H1 (cell line): Measurements from ENCODE around the gene ZNF606. TPM values are rescaled to one million over a fixed set of nuclear protein-coding genes. Genes with fewer than 3 reads are reported as not detected.

Source experiments
- ATF2 ChIP-seq: IDR thresholded peaks from 2 replicates; pipeline ENCODE4 v1.6.1; 2012; ENCODE audit warnings: low read length, inconsistent platforms
- ATF3 ChIP-seq: IDR thresholded peaks from 2 replicates; pipeline ENCODE4 v1.6.1; 2011; ENCODE audit warnings: low read depth, mild to moderate bottlenecking, low read length; ENCODE audit not compliant: insufficient read depth
- BACH1 ChIP-seq: IDR thresholded peaks from 2 replicates; pipeline ENCODE4 v1.6.1; 2012; ENCODE audit warnings: low read length, improper control_type of control experiment
- BCL11A ChIP-seq, 2 experiments: IDR thresholded peaks; one replicate each; pipeline ENCODE4 v1.6.1; 2011; ENCODE audit warnings: low read depth in 2 of 2, low read length in 2 of 2, mild to moderate bottlenecking in 2 of 2
- BRCA1 ChIP-seq: IDR thresholded peaks from 2 replicates; pipeline ENCODE4 v1.6.1; 2012; ENCODE audit warnings: low read depth, low read length, improper control_type of control experiment
- GABPA ChIP-seq: IDR thresholded peaks from 2 replicates; pipeline ENCODE4 v1.6.1; 2011; ENCODE audit warnings: mild to moderate bottlenecking, low read length, moderate library complexity, borderline replicate concordance; ENCODE audit not compliant: insufficient read depth
- HDAC6 ChIP-seq: IDR thresholded peaks from one replicate; pipeline ENCODE4 v1.7.1; 2012; ENCODE audit warnings: low read depth, mild to moderate bottlenecking, inconsistent platforms, low read length, moderate library complexity
- JUN ChIP-seq: IDR thresholded peaks from 2 replicates; pipeline ENCODE4 v1.6.1; 2011; ENCODE audit warnings: low read depth, mild to moderate bottlenecking, improper control_type of control experiment, low read length
- JUND ChIP-seq: IDR thresholded peaks from 2 replicates; pipeline ENCODE4 v1.6.1; 2011; ENCODE audit warnings: mild to moderate bottlenecking, improper control_type of control experiment, low read length
- KDM4A ChIP-seq: IDR thresholded peaks from one replicate; pipeline ENCODE4 v1.7.1; 2012; ENCODE audit warnings: low read depth, mild to moderate bottlenecking, moderate library complexity, low read length, inconsistent platforms; ENCODE audit not compliant: severe bottlenecking
- POLR2AphosphoS5 ChIP-seq: IDR thresholded peaks from 2 replicates; pipeline ENCODE4 v1.6.1; 2011; ENCODE audit warnings: low read depth, low read length
- POU5F1 ChIP-seq: IDR thresholded peaks from 2 replicates; pipeline ENCODE4 v1.6.1; 2011; ENCODE audit warnings: low read depth, mild to moderate bottlenecking, low read length, moderate library complexity
- RBBP5 ChIP-seq: IDR thresholded peaks from 2 replicates; pipeline ENCODE4 v1.7.1; 2012; ENCODE audit warnings: low read depth, mild to moderate bottlenecking, inconsistent platforms, low read length, moderate library complexity, borderline replicate concordance
- RFX5 ChIP-seq: IDR thresholded peaks from 2 replicates; pipeline ENCODE4 v1.6.1; 2011; ENCODE audit warnings: low read depth, low read length, improper control_type of control experiment, borderline replicate concordance
- RNF2 ChIP-seq: fragments of 200-900, 300-1000 bp; sonication (generic); IDR thresholded peaks from 2 replicates; pipeline ENCODE4 v1.7.1; 2016; ENCODE audit warnings: borderline replicate concordance, low read depth, mild to moderate bottlenecking, antibody characterized with exemption, low read length; ENCODE audit not compliant: poor library complexity, severe bottlenecking; ENCODE audit errors: missing control alignments
- SAP30 ChIP-seq: fragments of 300-600 bp; sonication (generic); IDR thresholded peaks from 2 replicates; pipeline ENCODE4 v1.7.1; 2012; ENCODE audit warnings: low read length, moderate library complexity, mild to moderate bottlenecking, inconsistent platforms; ENCODE audit not compliant: insufficient read depth, insufficient replicate concordance
- SIN3A ChIP-seq, 2 experiments: IDR thresholded peaks in 1 of 2; conservative IDR thresholded peaks in 1 of 2; 2 replicates each; pipeline ENCODE4 v1.6.1; 2011 to 2012; ENCODE audit warnings: low read length in 2 of 2, improper control_type of control experiment in 1 of 2, low read depth in 1 of 2, mild to moderate bottlenecking in 1 of 2
- SP1 ChIP-seq: IDR thresholded peaks from 2 replicates; pipeline ENCODE4 v1.6.1; 2011; ENCODE audit warnings: low read depth, low read length
- SP4 ChIP-seq: IDR thresholded peaks from 2 replicates; pipeline ENCODE4 v1.6.1; 2012; ENCODE audit warnings: low read length, inconsistent platforms
- TAF1 ChIP-seq: IDR thresholded peaks from 2 replicates; pipeline ENCODE4 v1.6.1; 2011; ENCODE audit warnings: mild to moderate bottlenecking, low read depth, low read length
- TCF12 ChIP-seq: IDR thresholded peaks from 2 replicates; pipeline ENCODE4 v1.6.1; 2011; ENCODE audit warnings: low read depth, mild to moderate bottlenecking, low read length
- TEAD4 ChIP-seq: IDR thresholded peaks from 2 replicates; pipeline ENCODE4 v1.6.1; 2012; ENCODE audit warnings: low read depth, low read length, inconsistent platforms, mixed read lengths
- polyA plus RNA-seq, 7 experiments: library from polyadenylated mRNA; depleted of rRNA in 3 of 7; stranded (reverse) in 5 of 7; unstranded in 2 of 7; fragments of >200 nt in 5 of 7; fragments of 200-250 nt in 2 of 7; gene quantifications; 1 replicate in 5 of 7; 2 replicates in 1 of 7; 4 replicates in 1 of 7; pipeline versions ENCODE4 v1.2.1 to v1.2.3, GENCODE V29; 2011 to 2013; ENCODE audit warnings: missing spikeins in 2 of 7, mixed read lengths in 2 of 7
- total RNA-seq: library from RNA; stranded (reverse); fragmentation: NEBNext Ultra II Directional; extraction: Animal tissue kit (Norgen Biotek cat#: 25700); gene quantifications from 2 replicates; pipeline ENCODE4 v1.2.1, GENCODE V29; 2021

The ZNF606 gene
- total and polyA plus RNA-seq, 2 of the 8 experiments (the other 6 are each of a cell fraction or from before 2014, with no cell fraction given) = 5.2 to 19.3 TPM

- peak in 1 of 2 experiments; percentile 71; a peak in 1 of 4 replicates for TF ChIP-seq SIN3A (conservative IDR thresholded peaks at IDR 0.05 in 1 of 2, IDR thresholded peaks at IDR 0.05 in 1 of 2; ENCODE audit: low read depth in 1 of 2, low read length in 2 of 2)
- TF ChIP-seq RBBP5 = peak; percentile 89
- peak; percentile 84; the same call in 1 of the 2 replicates for TF ChIP-seq TAF1
- no peak for TF ChIP-seq ATF3
- TF ChIP-seq HDAC6 = no peak
- no peak for TF ChIP-seq BACH1
- TF ChIP-seq SAP30 = no peak
- TF ChIP-seq POLR2AphosphoS5 = peak; percentile 75; the same call in 1 of the 2 replicates
- no peak for TF ChIP-seq RFX5
- no peak for TF ChIP-seq SP1
- no peak for TF ChIP-seq JUND
- no peak for TF ChIP-seq ATF2
- TF ChIP-seq BCL11A (IDR thresholded peaks at IDR 0.05; ENCODE audit: low read depth in 2 of 2, low read length in 2 of 2) = no peak
- peak; percentile 100 for TF ChIP-seq KDM4A
- TF ChIP-seq SP4 = no peak
- TF ChIP-seq GABPA = peak; percentile 72; the same call in 1 of the 2 replicates
- no peak for TF ChIP-seq JUN
- no peak for TF ChIP-seq TEAD4
- TF ChIP-seq BRCA1 = no peak
- TF ChIP-seq TCF12 = no peak
- TF ChIP-seq POU5F1 = no peak
- TF ChIP-seq RNF2 = peak; percentile 47
Observed at GRCh38 chr19:58002384-58003173, at the start of gene ZNF606 (continued).
